Measurements from ENCODE around the gene MYLK. TPM values are rescaled to one million over a fixed set of nuclear protein-coding genes. Genes with fewer than 3 reads are reported as not detected.

MYLK gene
- total and polyA plus RNA-seq, 9 of the 15 experiments (the other 6 are each of a cell fraction or from before 2014, with no cell fraction given), result 0.11 to 0.53 (median 0.18) TPM; not detected in 2

GRCh38 chr3:123632161-123632655 is 251.9 kb downstream of the MYLK start:
- no peak for FAIRE-seq
- in situ Hi-C loops (cut with MboI), result no loop called here
- TF ChIP-seq FOSL1 (tag; conservative IDR thresholded peaks at IDR 0.05) (no peak), TFAM (CRISPR knock-in tag; conservative IDR thresholded peaks at IDR 0.05) (no peak), ARID3A (IDR thresholded peaks at IDR 0.05; ENCODE audit: borderline replicate concordance, low read depth, low read length) (no peak), POLR2AphosphoS5 (IDR thresholded peaks at IDR 0.05; ENCODE audit: control insufficient read depth, insufficient read depth, low read depth, low read length) (no peak), U2AF2 (optimal IDR thresholded peaks at IDR 0.05; ENCODE audit: low read depth, low read length) (no peak), CEBPG (CRISPR knock-in tag; IDR thresholded peaks at IDR 0.05) (no peak), CEBPG (tag; conservative IDR thresholded peaks at IDR 0.05 in 1 of 2, IDR thresholded peaks at IDR 0.05 in 1 of 2) (no peak), AFF4 (CRISPR knock-in tag; IDR thresholded peaks at IDR 0.05) (no peak), DACH1 (IDR thresholded peaks at IDR 0.05; ENCODE audit: partially characterized antibody) (no peak), TBL1XR1 (IDR thresholded peaks at IDR 0.05; ENCODE audit: low read length in 2 of 2) (no peak), HMGXB4 (CRISPR knock-in tag; IDR thresholded peaks at IDR 0.05) (no peak), ZBTB26 (CRISPR knock-in tag; IDR thresholded peaks at IDR 0.05) (no peak)
- H2AFZ ChIP-seq (ENCODE audit: low read depth, low read length), result no peak overlapping the region
- H3K9me3 ChIP-seq (replicated peaks; ENCODE audit: control insufficient read depth, insufficient read depth, low read depth, low read length), result no peaks in the 10 kb centered on the region
- no peak overlapping the region for H3K9ac ChIP-seq (ENCODE audit: insufficient read depth in 1 of 2, low read depth in 2 of 2, low read length in 2 of 2)
- peaks cover 8% of the 10 kb centered on the region in 2 experiments; a peak in 4 of 5 replicates for H3K4me1 ChIP-seq (replicated peaks in 1 of 2; ENCODE audit: control insufficient read depth in 2 of 2, insufficient read depth in 2 of 2, low read length in 2 of 2)
- H3K4me2 ChIP-seq (ENCODE audit: insufficient read depth, low read length), result no peak overlapping the region
- no peaks in the 10 kb centered on the region for H4K20me1 ChIP-seq (replicated peaks; ENCODE audit: control insufficient read depth, insufficient read depth, low read length)
- WGBS (ENCODE audit: insufficient coverage, low coverage, missing lambda C conversion rate), result 23% methylated on average over 4 of the region's 6 CpGs
- intact Hi-C loops (cut with micrococcal nuclease), result no loop called here
- POLR2A ChIA-PET, result no interaction called here
- no peak for ATAC-seq
- DNase-seq (ENCODE audit: extremely low read depth in 1 of 4, low spot score in 3 of 4), result no peak
- H3K27me3 ChIP-seq (ENCODE audit: control insufficient read depth in 2 of 2, insufficient read depth in 2 of 2, low read length in 2 of 2), result peaks cover 0 to 19% of the 10 kb centered on the region in 2 experiments; a peak in 2 of 5 replicates
- no peaks in the 10 kb centered on the region for H3K9me1 ChIP-seq (ENCODE audit: control insufficient read depth, insufficient read depth, low read length)
- no TSS peak for BruUV-seq (replicated peaks)
- no peaks in the 10 kb centered on the region for H3K36me3 ChIP-seq (ENCODE audit: control insufficient read depth, insufficient read depth, low read length)
- H3K4me3 ChIP-seq, result no peak overlapping the region
- CTCF ChIA-PET (ENCODE audit: low intra/inter-chr PET ratio), result no interaction called here
- H3K27ac ChIP-seq (ENCODE audit: extremely low read depth, low read depth, low read length), result no peak overlapping the region
- H3K79me2 ChIP-seq (ENCODE audit: control insufficient read depth, insufficient read depth, low read length), result no peaks in the 10 kb centered on the region

All from K562 (cell line).